ENCODE results near the gene GIMAP2. TPM values are rescaled to one million over a fixed set of nuclear protein-coding genes. Genes with fewer than 3 reads are reported as not detected.

The GIMAP2 gene
- total and polyA plus RNA-seq, 2 of the 4 experiments (the other 2 are of a cell fraction), result under 0.01 TPM; not detected in 1

DNA sequence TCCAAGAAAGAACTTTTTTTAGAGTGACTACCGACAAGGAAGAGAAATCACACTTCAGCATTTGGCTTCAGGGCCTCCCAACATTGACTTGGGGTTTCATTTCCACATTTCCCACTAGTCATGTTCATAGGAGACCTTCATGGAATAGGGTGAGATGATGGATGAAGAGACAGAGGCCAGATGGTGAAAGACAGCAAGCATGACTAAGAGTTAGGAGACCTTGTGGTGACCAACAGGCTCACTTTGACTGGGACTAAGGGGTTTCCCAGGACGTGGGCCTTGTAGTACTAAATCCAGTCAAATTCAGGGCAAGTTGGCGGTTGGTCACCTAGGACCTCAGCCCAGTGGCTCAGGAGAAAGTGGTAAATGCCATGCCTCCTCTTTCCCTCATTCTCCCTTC, 48.7 kb downstream of the GIMAP2 start:
- Histone ChIP-seq H3K56ac (ENCODE audit: extremely low read depth, insufficient read depth, low read length) (no peak overlapping the region), H4K91ac (ENCODE audit: insufficient read depth, low read depth, low read length) (no peak overlapping the region), H4K5ac (ENCODE audit: low read depth, low read length) (no peak overlapping the region), H3K18ac (ENCODE audit: low read depth, low read length) (no peak overlapping the region), H4K20me1 (ENCODE audit: insufficient read depth, low read length) (no peaks in the 10 kb centered on the region), H2BK15ac (ENCODE audit: low read depth, low read length) (no peak overlapping the region), H2AK5ac (ENCODE audit: low read depth, low read length) (no peak overlapping the region), H3K14ac (replicated peaks; ENCODE audit: low read depth, low read length) (no peak overlapping the region), H3K9me1 (ENCODE audit: insufficient read depth, low read length) (no peaks in the 10 kb centered on the region), H3K36me3 (ENCODE audit: control insufficient read depth, insufficient read depth, low read length) (no peaks in the 10 kb centered on the region), H2AFZ (replicated peaks; ENCODE audit: low read length, poor library complexity) (no peak overlapping the region), H2BK120ac (ENCODE audit: low read depth, low read length) (no peak overlapping the region), H3K4me2 (ENCODE audit: low read depth, low read length) (no peak overlapping the region), H2AK9ac (replicated peaks; ENCODE audit: low read depth, low read length, poor library complexity) (no peak overlapping the region), H4K8ac (ENCODE audit: low read depth in 2 of 2, low read length in 2 of 2) (no peak overlapping the region), H3K4me1 (ENCODE audit: control insufficient read depth, insufficient read depth, low read length) (no peaks in the 10 kb centered on the region), H3K79me1 (ENCODE audit: low read depth in 1 of 2, low read length in 2 of 2) (no peaks in the 10 kb centered on the region), H3K23ac (ENCODE audit: low read depth, low read length) (no peak overlapping the region), H3K4me3 (ENCODE audit: insufficient read depth, low read depth, low read length) (no peak overlapping the region), H3K4ac (ENCODE audit: low read depth, low read length) (no peak overlapping the region), H3K27ac (ENCODE audit: insufficient read depth, low read length) (no peak overlapping the region), H2BK20ac (ENCODE audit: low read depth, low read length) (no peak overlapping the region), H3K27me3 (ENCODE audit: control insufficient read depth, insufficient read depth, low read length) (no peaks in the 10 kb centered on the region; the same call in 1 of the 2 replicates), H2BK5ac (ENCODE audit: low read depth, low read length, poor library complexity, severe bottlenecking) (no peak overlapping the region), H3K9ac (ENCODE audit: low read depth, low read length) (no peak overlapping the region), H3K9me3 (ENCODE audit: control insufficient read depth, insufficient read depth, low read length) (no peaks in the 10 kb centered on the region)
- in situ Hi-C loops (cut with MboI; ENCODE audit: low sequenced_read_pairs) (loop anchor here (25.0 kb wide), 1 partner anchor 422 kb away; the partner anchor contains the start of genes ACTR3C and LRRC61), intact Hi-C loops (cut with micrococcal nuclease) (no loop called here), dilution Hi-C loops (cut with HindIII; ENCODE audit: low sequenced_read_pairs, unreplicated experiment) (no loop called here)
- BruUV-seq (replicated peaks), result no TSS peak
- ChIA-PET POLR2A (ENCODE audit: unreplicated experiment) (no interaction called here), CTCF (no interaction called here)
- no peak for TF ChIP-seq POLR2A (IDR thresholded peaks at IDR 0.05; ENCODE audit: low read depth, low read length)
- no peak for TF ChIP-seq FOS (IDR thresholded peaks at IDR 0.05; ENCODE audit: low read depth, low read length)
- TF ChIP-seq, protein P1, sequence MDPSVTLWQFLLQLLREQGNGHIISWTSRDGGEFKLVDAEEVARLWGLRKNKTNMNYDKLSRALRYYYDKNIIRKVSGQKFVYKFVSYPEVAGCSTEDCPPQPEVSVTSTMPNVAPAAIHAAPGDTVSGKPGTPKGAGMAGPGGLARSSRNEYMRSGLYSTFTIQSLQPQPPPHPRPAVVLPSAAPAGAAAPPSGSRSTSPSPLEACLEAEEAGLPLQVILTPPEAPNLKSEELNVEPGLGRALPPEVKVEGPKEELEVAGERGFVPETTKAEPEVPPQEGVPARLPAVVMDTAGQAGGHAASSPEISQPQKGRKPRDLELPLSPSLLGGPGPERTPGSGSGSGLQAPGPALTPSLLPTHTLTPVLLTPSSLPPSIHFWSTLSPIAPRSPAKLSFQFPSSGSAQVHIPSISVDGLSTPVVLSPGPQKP (IDR thresholded peaks at IDR 0.05; ENCODE audit: borderline replicate concordance, low read depth, low read length), result no peak
- no peak for TF ChIP-seq RCOR1 (IDR thresholded peaks at IDR 0.05; ENCODE audit: insufficient replicate concordance, low read length)
- TF ChIP-seq CHD1 (IDR thresholded peaks at IDR 0.05; ENCODE audit: low read depth, low read length), result no peak
- TF ChIP-seq CEBPB (IDR thresholded peaks at IDR 0.05; ENCODE audit: low read depth, low read length), result no peak
- TF ChIP-seq, protein P2, sequence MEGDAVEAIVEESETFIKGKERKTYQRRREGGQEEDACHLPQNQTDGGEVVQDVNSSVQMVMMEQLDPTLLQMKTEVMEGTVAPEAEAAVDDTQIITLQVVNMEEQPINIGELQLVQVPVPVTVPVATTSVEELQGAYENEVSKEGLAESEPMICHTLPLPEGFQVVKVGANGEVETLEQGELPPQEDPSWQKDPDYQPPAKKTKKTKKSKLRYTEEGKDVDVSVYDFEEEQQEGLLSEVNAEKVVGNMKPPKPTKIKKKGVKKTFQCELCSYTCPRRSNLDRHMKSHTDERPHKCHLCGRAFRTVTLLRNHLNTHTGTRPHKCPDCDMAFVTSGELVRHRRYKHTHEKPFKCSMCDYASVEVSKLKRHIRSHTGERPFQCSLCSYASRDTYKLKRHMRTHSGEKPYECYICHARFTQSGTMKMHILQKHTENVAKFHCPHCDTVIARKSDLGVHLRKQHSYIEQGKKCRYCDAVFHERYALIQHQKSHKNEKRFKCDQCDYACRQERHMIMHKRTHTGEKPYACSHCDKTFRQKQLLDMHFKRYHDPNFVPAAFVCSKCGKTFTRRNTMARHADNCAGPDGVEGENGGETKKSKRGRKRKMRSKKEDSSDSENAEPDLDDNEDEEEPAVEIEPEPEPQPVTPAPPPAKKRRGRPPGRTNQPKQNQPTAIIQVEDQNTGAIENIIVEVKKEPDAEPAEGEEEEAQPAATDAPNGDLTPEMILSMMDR (conservative IDR thresholded peaks at IDR 0.05; ENCODE audit: low read depth, low read length), result no peak
- TF ChIP-seq MAFK (IDR thresholded peaks at IDR 0.05; ENCODE audit: low read depth, low read length), result no peak
- no peak for TF ChIP-seq NFE2L2 (IDR thresholded peaks at IDR 0.05; ENCODE audit: low read depth, low read length)
- no peak for TF ChIP-seq RFX5 (IDR thresholded peaks at IDR 0.05; ENCODE audit: low read depth, low read length)
- TF ChIP-seq RAD21 (IDR thresholded peaks at IDR 0.05; ENCODE audit: low read length), result no peak
- TF ChIP-seq SMC3 (IDR thresholded peaks at IDR 0.05; ENCODE audit: low read depth, low read length), result no peak
- TF ChIP-seq, protein P3, sequence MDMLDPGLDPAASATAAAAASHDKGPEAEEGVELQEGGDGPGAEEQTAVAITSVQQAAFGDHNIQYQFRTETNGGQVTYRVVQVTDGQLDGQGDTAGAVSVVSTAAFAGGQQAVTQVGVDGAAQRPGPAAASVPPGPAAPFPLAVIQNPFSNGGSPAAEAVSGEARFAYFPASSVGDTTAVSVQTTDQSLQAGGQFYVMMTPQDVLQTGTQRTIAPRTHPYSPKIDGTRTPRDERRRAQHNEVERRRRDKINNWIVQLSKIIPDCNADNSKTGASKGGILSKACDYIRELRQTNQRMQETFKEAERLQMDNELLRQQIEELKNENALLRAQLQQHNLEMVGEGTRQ (IDR thresholded peaks at IDR 0.05; ENCODE audit: low read depth, low read length), result no peak
- TF ChIP-seq BHLHE40 (IDR thresholded peaks at IDR 0.05; ENCODE audit: low read depth, low read length), result no peak
- no peak for TF ChIP-seq MAZ (IDR thresholded peaks at IDR 0.05; ENCODE audit: borderline replicate concordance, low read depth, low read length)
- no peak for TF ChIP-seq MXI1 (IDR thresholded peaks at IDR 0.05; ENCODE audit: borderline replicate concordance, low read depth, low read length)
- DNase-seq (no peak), ATAC-seq (ENCODE audit: low read depth) (no peak)
- no CpG with 5 or more reads among the region's 3 CpGs for WGBS, 2 experiments (ENCODE audit: extremely low coverage in 2 of 2, insufficient read length in 1 of 2)
